GM21526 (cell line): Measurements from ENCODE around the gene ZBTB20.

Experiments used
- ATAC-seq: cut with Tn5 transposase; IDR thresholded peaks from one replicate; pipeline ENCODE4 v1.9.1; 2021; ENCODE audit warnings: moderate library complexity; ENCODE audit not compliant: unreplicated experiment, low FRiP score

Gene ZBTB20

DNA sequence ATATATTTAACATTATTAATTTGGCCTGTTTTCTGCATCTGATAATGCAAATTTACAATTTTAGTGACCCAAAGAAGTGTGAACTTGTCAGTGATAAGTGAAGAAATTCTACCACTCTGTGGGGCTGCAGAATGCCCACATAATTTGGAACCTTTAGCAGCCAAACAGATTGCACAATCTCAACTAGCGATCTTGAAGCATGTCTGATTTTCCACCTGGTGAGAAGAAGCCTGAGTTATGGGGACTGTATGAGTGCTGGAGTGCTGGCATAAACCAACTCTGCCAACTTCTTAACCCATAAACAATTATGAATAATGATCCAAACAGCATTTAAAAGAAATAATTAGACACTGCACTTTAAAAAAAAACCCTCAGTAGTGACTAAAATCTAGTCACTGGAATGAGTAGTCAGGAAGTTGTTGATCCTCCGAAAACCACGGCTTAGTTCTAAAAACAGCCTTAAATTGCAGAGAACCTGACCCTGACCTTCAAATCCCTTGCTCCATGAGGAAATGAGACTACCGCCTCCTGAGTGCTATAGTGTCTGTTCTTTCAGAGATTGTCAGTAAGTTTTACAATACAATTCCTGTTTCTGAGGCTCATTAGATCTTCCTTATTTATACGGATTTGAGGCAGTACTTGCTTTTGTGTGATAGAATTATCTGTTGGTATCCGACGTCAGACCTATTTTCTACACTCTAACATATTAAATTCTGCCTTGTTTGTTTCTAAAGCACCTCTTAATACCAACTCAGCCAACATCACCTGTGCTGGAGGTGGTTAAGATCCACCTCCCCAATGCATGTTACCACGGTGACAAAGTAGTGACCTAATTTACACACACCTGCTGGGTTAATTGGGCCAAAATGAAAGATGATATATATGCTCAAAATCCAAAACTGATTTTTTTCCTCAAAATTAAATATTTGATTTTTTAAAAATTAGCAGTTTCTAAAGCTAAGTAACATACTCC, 267.7 kb downstream of the ZBTB20 start:
- peak; percentile 79 for ATAC-seq

DNA sequence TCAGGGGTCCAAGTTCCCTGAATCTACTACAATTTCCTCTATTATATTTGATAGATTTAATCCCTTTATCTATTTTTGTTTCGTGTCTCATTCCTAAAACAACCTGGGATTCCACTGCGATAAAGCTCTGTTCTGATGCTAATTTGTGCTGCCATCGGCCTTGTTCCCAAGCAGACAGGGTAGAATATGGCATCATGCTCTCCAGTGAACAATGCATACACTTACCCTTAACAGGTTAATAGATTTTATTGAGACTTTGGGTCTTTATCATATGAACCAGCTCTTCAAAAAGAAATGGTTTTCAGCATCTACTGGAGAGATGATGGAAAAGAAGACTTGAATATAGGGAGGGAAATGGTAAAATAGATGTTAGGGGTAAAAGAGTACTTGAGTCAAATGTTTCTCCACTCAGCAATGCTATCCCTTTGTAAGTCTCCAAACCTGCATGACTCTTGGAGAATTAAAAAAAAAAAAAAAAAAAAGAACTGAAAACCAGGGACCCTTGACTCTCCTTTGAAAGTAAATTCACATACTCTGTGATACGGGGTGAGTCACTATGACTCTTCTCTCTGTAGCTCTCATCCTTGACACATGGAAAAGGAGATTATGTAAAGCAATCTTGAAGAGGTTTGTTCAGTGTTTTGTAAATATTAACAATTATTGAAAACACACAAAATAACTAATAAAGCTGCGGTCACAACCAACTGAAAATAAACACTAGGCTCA, 268.8 kb downstream of the ZBTB20 start:
- ATAC-seq: no peak

DNA sequence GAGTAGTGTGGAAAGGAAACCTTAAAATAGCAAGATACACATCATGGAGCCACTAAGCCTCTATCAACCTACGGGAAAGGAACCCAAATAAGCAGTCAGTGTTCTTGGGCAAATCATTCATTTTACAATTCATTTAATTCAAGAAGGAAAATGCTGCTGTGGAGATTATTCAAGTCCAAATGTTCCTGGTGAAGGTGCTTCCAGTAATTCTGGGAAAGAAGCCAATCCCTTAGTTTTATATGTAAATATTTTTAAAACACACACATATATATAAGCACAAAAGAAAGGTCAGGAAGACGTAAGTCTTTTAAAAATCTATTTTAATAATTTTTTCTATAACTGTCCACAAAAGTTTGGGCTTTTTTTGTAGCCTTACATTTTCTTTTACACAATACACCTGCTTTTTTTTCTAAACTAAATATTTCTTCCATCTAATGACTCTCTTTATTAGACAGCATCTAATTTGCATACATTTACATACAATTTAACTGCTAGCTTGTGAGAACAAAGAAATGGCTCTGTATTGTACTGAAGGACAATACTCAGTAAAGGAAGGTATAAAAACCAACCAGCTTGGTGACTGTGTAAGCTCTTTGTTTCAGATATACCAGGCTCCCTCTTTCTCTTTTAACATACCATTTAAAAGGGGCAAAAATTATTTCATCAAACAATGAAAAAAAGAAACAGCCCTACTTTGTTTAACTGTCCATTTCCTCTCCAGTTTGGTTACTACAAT, 269.5 kb downstream of the ZBTB20 start:
- ATAC-seq: no peak

DNA sequence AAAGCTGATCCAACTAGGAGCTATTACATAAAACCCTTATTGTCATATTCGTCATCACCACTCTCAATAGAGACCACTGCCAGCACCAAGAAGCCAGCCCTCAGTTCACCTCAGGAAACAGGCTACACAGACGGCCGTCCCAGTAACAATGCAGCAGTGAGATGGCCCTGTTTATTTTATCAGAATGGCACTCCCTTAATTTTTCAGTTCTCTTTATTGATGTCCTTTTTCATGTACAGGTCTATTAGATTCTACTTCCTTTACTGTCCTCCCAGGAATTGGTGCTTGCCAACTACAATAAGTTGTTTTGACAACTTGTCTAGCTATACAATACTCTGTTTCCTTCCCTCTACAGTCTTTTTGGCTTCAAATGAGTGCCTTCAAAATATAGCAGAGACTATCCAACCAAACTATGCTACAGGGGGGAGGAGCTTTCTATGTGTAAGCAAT, 272.5 kb downstream of the ZBTB20 start:
- no peak for ATAC-seq

DNA sequence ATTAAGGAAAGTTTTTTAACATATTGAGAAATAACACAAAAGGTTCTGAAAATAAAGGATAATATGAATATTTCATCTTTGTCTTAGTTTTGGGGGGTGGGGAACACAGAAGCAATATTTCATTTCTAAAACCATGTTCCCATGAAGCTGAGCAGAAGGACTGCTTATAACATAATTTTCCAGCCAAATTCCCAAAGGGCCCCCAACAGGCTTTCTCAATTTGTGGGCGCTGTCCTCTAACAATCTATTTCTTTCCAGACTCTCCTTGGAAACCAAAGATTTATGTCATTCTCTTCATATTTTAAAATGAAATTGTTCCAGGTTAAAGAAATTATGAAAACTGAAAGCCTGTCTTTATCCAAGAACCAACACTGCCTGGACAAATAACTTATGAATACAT, 273.5 kb downstream of the ZBTB20 start:
- ATAC-seq: no peak

DNA sequence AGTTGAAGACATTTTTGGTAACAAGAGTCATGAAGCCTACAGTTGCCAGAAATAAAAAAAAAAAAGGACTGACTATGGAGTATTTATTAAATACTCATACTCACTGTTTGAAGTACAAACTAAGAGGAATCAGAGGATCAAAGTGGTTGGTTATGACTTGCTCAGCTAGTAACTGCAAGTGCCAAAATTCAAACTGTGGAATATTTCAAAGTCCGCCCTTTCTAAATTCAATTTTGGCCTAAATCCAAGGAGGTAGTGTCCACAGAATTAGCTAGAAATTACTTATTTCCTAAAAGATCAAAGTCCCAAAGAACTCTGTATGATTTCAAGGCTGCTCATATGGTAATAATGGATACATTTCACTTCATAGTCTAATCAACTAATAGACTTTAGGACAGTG, 274.5 kb downstream of the ZBTB20 start:
- ATAC-seq: no peak

DNA sequence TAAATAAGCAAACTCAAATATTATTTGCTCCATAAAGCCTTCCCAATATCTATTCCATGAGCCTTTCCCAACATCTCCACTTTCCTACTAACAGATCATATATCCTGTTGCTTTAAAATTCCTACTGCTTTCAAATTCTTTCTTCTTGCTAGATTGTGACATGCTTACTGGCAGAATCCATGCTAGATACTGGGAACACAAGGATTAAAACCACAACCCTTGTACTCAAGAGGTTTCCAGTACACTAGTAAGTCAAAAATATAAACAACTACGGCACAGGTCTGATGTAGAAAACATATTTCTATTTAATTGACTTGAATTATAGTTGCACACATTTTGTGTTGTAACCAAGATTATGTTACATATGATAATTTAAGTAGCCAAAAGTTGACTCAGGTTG, 275.0 kb downstream of the ZBTB20 start:
- no peak for ATAC-seq

DNA sequence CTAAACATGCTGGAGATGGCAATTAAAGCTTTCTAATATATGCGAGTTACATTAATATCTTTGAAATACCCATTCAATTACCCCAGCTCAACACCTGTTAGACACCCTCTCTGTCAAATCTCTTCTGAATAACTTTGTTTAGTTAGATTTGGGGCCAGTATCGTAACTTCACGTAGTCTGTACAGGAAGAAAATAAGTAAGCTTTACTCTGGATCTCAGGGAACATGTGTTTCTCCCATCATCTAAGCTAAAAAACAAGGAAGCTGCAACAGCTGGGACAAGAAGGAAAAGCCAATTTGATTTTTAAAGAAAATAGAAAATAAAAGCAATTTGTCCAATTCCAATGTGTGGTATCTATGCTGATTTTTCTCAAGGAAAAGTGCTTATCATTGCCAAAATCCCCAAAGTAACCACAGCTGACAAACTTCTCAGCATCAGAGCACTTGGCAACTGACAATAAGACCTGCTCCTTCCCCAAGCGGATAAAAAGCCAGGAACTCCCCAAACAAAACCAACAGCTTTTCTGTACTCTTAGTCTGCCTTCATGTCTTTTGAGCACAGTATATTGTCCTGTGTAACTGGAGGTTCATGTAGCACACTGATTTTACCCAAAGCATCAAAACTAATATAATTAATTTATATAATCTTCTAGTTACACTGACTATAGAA, 279.1 kb downstream of the ZBTB20 start:
- ATAC-seq: no peak

DNA sequence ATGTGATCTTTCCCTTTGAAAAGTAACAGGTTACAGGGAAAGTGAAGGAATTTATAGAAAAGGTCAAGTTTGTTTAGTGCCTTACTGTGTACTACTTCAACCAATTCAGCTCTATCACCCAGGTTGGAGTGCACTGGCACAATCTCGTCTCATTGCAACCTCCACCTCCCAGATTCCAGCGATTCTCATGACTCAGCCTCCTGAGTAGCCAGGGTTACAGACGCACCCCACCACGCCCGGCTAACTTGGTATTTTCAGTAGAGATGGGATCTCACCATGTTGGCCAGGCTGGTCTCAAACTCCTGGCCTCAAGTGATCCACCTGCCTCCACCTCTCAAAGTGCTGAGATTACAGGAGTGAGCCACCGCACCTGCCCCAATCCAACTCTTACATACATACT, 279.7 kb downstream of the ZBTB20 start:
- no peak for ATAC-seq

DNA sequence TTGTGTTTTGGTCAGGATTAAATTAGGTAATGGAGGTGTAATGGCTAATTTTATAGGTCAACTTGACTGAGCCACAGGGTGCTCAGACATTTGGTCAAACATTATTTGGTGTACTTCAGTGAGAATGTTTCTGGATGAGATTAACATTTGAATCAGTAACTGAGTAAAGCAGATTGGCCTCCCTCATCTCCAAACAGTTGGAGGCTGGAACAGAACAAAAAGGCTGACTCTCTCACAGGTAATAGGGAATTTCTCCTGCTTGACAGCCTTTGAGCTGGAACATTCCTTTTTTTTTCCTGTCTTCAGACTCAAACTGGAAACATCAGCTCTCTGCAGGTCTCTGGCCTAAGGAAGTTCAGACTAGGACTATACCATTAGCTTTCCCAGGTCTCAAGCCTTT, 280.7 kb downstream of the ZBTB20 start:
- no peak for ATAC-seq

DNA sequence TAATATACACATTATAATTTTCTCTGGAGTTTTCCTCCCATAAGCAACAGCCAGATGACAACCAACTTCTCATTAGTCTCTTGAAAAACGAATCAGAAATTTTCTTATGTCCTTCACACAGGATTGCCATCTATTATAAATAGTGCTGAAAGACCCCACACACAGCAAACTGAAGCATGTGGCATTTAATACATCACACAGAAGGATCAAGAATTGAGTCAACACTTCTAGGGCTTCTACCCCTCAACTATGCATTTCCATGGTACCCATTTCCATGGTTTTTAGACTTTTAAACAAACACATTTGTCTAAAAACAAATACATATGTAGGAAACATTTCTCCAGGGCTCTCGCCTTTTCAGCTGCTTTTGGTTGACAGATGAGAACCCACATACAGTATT, 282.1 kb downstream of the ZBTB20 start:
- ATAC-seq: no peak

DNA sequence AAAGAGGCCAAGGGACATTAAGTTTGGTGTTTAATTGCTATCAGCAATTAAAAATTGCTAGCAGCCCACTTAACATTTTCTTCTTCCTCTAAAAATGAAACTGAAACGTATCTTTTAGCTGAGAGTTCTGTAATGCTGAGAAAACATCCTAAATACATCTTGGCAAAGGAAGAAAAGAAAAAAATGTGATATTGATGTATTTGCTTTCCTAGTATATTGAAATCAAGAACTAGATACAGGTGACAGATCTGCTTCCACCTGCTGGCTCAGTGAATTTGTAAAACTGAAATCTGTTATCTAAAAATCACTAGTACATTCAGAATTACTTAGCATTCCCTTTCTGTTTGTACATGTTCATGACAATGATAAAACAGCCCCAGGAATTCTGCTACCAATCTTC, 283.2 kb downstream of the ZBTB20 start:
- no peak for ATAC-seq

DNA sequence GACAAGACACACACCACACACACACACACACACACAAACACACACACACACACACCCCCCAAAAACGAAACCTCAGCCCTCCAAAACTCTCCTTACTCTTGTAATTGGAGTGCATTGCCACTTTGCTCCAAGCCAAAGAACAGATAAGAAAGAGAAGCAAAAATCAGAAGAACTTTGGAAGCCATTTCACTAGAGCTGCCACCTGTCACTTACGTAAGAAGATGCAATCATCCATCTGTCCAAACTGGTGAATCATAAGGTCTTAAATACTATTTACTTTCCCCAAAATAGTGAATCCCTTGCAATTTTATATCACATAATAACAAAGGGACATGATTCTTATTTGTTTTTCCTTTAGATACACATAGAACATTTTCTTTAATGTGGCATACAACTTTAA, 285.4 kb downstream of the ZBTB20 start:
- ATAC-seq: no peak

DNA sequence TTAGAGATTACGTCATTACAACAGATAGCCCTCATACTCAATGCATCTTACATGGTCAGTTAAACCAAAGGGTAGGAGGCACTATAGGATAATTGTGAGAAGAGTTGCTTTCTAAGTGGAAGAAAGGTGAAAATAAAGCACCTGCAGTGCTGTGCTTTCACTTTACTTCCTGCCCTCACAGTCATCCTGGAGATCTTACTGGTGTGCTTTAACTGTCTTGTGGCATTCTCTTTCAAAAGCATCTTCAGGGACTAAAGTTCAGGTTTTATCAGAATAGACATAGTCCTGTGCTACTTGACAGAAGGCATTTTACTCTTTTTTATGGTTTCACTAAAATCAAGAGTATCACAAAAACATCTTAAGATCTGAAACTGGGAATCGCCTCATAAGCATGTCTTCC, 286.6 kb downstream of the ZBTB20 start:
- ATAC-seq: no peak

DNA sequence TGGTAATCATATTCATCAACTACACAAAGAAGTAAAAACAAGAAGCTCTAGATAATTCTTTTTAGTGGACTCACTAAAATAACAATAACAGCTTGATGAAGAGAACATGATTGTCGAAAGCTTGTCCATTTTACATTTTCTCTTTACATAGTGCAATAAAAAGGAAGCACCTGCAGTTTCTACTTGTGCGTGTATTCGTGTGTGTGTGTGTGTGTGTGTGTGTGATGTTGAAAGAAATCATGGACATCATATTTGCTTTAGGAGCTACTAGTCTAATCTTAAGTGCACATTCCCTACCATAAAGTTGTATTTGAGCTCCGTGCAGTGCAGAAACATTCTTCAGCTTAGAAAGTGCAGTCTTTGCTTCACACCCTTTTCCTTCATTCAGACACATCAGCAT, 288.8 kb downstream of the ZBTB20 start:
- ATAC-seq: no peak

DNA sequence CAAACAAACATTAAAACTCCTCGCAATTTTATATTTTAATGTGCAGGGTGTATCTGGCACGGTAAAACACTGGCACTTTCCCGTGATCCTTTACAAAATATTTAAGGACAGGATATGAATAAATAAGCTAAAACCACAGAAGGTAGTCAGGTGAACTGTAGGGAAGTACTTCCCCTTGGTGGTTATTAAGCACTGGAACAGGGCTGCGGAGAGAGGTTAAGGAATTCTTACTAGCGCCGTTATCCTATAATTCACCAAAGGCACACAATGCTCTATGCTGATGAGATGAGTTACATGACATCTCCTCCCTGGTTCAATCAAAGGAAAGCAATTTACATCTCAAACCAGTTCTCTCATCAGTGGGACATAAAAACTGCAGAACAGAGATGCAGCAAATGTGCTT, 289.8 kb downstream of the ZBTB20 start:
- ATAC-seq: no peak

DNA sequence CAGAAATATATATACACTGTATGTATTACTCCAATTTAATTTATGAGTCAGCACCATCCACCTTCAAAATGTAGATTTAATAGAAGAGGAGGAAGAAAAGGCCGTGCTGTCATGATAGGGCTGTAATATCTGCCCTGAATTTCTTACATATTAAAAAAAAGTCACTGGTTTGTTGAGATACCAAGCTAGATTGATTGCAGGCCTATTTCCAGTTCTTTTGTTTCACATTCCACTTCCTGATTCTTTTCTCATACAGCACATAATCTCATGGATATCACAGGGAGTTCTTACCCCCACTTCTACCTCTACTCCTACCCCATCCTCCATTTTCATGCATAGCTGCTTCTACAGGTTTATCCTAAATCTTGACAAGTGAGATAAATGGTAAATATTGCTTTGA, 290.3 kb downstream of the ZBTB20 start:
- no peak for ATAC-seq

DNA sequence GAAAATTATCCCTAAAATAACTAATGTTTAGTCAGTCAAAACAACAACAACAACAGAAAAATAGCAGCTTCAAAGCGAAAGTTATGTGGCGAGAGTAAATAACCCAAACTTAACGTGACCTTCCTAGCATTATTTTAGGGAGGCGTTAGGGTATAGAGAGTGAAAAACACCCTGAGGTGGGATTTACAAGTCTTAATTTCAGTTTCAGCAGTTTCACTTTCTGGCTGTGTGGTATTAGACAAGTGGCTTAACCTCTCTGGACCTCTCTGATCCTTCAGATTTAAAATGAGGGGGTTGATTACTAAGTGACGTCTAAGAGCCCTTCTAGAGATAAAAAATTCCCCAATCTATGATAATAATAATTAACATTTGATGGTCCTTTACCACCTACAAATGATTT, 291.2 kb downstream of the ZBTB20 start:
- peak; percentile 81 for ATAC-seq

DNA sequence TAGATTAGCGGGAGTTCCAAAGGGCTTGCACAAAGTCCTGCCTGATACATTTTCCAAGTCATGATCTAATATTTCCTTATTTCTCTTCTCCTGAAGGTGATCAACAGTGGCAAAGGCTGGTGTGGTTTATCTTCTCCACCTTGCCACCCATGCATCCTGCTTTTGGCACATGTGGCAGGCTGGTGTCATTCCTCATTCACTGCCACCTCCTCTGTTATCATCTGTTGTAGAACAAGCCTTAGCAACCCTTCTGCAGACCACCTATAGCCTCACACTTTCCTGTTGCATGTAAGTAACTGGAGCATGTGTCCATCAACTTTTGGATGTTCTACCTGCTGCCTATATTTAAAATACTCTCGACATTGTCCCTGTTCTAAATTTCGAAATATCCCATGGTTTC, 294.1 kb downstream of the ZBTB20 start:
- ATAC-seq: no peak

DNA sequence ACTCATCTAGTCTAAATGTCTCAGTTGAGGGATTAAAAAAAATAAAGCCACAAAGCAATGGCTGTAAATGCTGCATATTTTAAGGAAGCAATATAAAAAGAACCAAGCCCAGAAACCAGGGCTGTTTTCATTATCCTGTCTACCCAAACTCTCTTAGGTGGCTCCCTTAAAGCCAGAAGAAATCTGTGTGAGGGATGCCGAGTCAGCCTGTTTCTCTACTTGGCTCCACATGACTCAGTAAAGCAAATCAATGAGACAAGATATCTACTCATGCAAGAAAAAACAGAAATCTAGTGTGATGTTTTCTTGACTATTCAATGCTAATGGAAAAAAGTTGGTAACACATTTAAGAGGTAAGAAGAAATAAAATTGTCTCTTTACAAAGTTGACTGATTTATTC, 296.2 kb downstream of the ZBTB20 start:
- ATAC-seq: no peak
